GM19351 (cell line): ENCODE results near the gene LYPD8.

Source experiments
- ATAC-seq: cut with Tn5 transposase; IDR thresholded peaks from one replicate; pipeline ENCODE4 v1.9.1; 2021; ENCODE audit warnings: mild to moderate bottlenecking, moderate library complexity; ENCODE audit not compliant: unreplicated experiment

The LYPD8 gene

DNA sequence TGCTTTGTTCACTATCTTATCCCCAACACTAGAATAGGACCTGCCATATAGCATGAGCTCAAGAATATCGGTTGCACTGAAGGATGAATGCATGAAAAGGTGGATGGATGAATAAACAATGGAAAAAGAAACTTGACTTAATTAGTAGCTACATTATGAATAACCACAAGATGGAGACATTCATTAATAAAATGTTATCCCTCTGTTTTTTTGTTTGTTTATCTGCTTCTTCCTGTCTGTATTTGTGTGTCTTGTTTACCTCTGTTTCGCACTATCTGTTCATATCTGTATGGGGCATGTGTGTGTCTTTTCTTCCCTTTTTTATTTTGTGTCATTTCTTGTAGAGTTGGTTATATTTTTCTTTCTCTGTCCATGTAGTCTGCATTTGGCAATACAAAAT, 51.9 kb downstream of the LYPD8 start:
- ATAC-seq: no peak

DNA sequence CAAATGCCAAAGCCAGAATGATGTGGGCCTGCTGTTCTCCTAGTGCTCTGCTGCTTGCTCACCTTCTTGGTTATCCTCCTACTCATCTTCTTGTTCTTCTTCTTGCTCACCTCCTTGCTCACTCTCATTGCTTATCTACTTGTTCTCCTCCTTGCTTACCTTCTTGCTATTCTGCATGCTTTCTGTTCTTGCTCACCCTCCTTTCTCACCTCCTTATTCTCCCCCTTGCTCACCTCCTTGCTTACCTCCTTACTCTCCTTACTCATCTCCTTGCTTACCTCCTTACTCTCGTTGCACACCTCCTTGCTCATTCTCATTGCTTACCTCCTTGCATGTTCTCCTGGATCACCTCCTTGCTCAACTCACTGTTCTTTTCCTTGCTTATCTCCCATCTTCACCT, 52.8 kb downstream of the LYPD8 start, which contains the start of gene OR14I1:
Gene OR14I1 (minus strand): TSS at position 53 of the 400 bp plus-strand sequence.
- ATAC-seq: no peak

DNA sequence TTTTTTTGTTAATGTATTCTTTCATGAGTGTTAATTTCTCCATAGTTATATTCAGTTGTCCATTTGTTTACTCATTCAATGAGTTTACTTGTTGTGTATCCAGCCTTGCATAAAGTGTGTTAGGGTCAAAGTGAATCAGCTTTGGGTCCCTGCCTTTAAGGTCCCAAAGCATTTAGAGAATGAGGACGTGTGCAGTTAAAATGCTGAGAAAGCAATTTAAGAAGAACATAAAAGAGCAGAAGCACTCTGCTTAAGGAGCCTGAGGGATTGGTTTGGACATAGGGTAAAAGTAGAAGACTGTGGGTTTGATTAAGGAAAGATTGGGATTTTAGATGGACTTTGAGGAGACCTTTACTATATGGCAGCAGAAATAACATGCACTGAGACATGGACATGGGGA, 56.5 kb downstream of the LYPD8 start:
- no peak for ATAC-seq

DNA sequence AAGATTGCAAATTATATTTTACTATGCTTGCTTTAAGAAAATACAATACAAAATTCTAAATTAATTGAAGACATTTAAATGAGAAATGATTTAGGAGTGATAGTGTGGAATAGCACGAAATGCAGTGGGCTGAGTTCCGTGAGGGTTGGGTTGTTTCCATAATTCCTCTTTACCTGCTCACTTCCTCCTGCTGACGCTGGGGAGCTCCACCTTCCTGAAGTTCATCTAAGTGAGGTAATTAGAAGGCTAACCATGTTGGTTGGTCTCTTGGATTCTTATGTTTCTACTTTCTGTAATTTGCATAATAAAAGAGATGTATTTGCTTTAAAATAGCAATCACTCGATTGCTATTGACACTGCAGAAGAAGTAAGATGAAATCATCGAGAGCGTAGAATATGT, 57.7 kb downstream of the LYPD8 start:
- ATAC-seq: no peak

DNA sequence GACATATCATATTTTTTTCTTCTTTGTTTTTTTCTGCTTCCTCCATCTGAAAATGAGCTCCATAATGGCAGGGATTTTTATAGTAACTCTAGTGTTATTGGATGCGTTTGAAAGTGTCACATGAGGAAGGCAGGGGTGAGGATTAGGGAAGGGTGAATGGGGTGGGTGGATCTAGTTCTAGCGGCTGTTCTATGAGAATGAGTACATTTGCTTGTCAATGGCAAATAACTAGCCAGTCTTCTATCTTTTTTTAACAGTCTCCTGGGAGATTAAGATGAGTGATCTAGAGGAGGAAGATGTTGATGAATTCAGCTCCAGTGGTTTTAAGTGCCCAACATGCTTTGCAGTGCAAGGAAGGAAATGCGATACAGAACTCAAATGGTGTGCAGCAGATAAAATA, 58.8 kb downstream of the LYPD8 start:
- no peak for ATAC-seq

DNA sequence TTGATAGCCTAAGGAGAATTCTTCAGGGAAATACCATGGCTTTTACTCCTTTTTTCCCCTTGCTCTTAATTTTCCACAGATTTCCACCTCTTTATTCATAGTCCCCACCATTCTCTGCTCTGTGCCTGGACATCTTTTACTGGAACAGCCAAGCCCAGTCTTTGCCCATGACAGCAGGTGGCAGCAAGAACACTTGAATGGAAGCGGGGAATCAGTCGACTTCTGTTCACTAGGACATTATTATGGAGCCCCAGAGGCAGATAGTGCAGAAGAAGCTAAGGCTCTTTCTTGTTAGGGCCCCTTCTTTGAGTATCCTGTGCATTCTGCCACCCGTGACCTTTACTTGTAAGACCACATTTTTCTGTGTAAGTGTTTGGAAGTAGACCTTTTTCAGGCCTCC, 59.3 kb downstream of the LYPD8 start:
- no peak for ATAC-seq

DNA sequence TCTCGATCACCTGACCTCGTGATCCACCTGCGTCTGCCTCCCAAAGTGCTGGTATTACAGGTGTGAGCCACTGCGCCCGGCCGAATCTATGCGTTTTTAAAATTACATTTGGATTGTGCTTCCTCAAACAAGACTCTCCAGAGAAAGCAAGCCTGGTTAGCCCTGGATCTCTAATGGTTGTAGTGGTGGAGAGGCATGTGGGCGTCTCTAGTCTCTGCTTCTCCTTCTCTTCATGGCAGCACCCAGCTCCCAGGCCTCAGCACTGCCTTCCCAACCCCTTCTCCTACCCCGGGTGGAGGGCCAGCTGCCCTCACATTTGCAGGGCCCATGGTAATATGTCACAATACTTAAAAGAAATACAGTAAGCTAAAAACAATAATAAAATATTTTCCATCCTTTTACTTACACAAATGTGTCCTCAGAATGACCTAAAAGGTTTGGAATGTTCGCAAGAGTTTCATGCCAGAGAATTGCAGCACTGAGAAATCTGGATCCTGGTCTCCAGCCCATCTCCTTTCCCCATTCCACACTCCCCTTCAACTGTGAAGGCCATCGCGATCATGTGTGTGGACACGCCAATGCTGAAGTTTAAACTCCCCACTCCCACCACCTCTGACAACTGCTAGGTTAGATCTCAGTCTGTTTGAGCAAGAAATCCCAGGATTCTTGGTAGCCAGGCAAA, 60.0 kb downstream of the LYPD8 start:
- ATAC-seq: no peak

DNA sequence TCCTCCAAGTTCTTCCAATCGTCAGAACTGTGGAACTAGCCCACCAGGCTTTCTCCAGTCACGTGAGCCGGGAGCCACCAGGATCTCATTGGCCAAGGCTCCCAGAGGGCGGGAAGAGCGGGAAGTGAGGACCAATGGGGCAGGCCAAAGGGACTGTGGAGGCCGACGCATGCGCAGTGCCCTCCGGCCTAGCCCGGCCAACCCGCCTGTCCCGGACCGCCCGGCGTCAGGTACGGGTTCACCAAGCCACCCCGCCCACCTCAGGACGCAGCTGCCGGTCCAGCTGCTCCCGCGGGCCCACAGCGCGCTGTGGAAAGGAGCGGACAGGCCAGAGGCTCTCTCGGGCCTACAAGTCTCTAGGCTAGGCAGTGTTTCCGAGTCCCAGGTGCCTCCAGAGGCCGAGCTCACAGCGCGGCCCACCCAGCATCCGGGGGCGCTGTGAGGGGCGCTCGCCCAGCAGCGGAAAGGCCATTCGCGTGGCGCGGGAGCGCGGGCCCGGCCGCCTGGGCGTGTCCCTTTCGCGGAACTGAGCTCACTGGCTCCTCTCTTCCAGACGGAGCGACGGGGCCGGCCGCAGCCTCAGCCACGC, 63.9 kb downstream of the LYPD8 start:
- no peak for ATAC-seq
